ENCODE data around the gene FOXO3. TPM values are rescaled to one million over a fixed set of nuclear protein-coding genes. Genes with fewer than 3 reads are reported as not detected.
"Not testable (repeated sequence)": the region's sequence is repeated elsewhere in the genome, so short reads cannot be mapped to it uniquely, and the experiment has no call there.

The FOXO3 gene
- total RNA-seq, 1 experiment from 2014 or later: 58.8 TPM

DNA sequence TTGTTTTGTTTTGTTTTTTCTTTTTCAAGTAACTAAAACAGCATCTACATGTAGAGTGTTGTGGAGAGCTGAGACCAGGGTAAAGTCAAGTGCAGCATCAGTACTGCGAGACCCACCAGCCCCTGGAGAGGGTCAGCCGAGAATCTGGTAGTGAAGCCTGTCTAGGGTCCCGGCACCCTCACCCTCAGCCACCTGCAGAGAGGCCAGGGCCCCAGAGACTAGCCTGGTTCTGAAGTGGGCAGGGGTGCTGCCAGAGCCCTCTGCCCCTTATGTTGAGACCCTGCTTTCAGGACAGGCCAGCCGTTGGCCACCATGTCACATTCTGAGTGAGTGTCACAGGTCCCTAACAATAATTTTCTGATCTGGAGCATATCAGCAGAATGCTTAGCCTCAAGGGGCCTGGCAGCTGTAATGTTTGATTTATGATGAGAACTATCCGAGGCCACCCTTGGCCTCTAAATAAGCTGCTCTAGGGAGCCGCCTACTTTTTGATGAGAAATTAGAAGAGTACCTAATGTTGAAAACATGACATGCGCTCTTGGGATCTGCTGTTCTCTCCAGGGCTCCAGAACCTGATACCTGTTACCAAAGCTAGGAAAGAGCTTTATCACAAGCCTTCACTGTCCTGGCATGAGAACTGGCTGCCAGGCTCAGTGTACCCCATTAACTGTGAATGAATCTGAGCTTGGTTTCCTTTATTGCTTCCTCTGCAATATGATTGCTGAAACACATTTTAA lies 121.8 kb downstream of the FOXO3 start:
- not testable (repeated sequence) for DNase-seq (ENCODE audit: low read depth)

DNA sequence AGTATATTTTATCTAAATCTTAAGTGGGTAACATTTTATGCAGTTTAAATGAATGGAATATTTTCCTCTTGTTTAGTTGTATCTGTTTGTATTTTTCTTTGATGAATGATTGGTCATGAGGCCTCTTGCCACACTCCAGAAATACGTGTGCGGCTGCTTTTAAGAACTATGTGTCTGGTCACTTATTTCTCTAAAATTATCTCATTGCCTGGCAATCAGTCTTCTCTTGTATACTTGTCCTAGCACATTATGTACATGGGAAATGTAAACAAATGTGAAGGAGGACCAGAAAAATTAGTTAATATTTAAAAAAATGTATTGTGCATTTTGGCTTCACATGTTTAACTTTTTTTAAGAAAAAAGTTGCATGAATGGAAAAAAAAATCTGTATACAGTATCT lies 123.3 kb downstream of the FOXO3 start:
- DNase-seq (ENCODE audit: low read depth): not testable (repeated sequence)

DNA sequence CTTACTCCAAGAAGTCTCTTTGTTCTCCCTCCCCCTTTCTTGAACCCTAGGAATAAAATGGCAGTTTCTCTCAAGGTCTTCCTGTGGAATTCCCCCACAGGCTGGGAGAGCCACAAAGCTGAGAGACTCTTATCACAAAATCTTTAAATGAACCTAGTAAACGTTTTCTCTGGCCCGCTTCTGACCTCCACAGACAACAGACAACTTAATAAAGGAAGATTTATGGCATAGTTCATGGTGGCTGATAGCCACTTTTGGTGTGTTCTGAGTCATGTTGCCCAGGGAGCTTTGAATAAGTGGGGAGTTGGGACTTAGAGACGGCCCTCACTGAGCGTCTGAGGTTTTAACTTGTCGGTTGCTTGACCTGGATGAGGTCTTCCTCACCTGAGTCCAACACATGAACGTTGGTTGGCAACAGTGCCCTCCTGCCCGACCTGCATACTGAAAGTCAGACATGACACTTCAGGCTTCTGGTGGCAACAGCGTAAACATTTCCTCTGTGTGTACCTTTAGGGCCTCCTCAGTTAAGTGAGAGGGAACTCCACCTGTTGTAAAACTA lies 124.1 kb downstream of the FOXO3 start:
- no peak for DNase-seq (ENCODE audit: low read depth)

DNA sequence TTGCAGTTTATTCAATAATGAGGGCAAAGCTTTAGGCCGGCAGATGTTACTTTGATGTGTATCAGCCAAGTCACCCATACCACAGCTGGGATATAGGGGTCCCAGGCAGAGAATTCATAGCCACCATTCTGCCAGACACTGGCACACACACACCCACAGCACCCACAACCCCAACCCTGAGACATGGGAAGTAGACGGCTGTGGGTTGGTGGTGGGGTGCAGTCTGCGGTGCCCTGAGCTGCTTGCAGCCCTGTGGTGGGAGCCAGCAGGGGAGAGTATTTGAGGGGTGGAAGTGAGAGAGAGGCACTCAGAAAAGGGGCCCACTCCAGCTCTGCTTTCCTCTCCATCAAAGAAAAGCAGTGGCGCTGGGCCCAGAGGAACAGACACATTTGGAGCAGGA lies 125.3 kb downstream of the FOXO3 start:
- no peak for DNase-seq (ENCODE audit: low read depth)

DNA sequence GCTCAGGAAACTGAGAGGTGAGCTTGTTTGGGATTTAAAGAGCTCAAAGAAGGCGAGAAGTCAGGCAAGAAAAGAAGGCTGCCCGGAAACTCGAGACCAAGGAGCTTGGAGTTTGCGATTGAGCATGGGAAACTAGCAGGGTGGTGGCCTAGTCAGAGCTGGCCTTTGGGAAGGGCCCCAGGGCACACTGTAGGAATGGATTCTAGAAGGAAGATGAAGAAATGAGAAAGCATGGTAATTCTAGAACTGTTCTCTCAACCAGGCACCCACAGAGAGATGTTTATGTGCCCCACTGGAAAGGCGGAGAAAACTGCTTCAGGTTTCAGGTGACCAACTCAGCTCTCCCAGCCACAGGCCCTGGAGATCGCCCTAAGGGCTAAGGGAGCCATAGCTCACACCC lies 126.2 kb downstream of the FOXO3 start:
- DNase-seq (ENCODE audit: low read depth): no peak

DNA sequence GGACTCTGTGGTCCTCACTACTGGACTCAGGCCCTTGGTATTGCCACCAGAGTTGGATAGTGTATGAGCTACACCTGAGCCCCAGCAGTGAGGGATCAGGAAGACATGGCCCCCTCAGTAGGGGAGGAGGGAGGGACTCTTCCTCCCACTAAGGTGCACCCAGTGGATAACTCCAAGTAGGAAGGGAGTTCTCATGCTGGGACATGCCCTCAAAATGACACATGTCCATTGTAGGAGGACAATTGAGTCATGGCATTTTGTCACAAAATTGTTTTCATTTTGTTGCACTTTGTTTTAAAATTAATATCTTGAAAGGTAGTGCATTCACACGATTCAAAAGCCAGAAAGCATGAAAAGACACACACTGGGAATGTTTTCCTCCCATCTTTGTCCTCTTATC lies 127.2 kb downstream of the FOXO3 start:
- no peak for DNase-seq (ENCODE audit: low read depth)

DNA sequence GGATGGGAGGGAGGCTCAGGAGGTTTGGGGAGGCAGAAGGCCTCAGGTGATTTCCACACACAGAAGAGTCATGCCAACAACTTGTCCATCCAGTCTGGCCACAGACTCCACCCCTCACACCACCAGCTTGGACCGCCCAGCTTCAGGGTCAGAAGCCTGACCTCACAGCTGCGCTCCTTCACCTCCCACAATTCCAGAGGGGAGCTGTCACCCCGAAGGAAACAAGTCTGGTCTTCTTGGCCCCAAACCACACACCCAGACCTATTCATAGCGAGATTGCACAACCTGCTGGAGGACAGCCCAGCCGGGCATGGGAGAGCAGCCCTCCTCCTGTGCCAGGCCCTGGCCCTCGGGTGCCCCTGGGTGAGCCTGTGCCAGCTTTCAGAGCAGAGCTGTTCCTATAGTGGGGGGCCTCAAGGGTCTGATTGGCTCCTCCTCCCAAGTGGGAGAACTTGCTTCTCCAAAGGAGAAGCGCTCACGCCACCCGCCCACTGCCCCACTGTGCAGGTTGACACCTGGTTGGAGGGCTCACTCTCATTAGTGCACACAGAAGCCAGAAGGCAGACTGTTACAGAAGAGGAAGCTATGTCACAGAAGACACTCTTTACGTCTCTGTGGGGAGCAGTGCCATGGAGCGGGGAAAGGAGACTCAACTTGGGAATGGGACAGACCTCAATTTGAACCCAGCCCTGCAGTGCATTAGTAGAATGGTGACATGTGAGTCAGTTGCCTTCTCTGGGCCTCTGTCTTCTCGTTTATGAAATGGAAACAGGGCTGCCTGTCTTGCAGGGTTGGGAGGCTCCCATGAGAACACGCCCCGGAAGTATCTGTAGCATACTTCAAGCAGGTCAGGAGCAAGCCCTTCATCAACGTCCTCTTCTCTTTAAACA lies 128.8 kb downstream of the FOXO3 start:
- peak; percentile 98 for DNase-seq (ENCODE audit: low read depth)

DNA sequence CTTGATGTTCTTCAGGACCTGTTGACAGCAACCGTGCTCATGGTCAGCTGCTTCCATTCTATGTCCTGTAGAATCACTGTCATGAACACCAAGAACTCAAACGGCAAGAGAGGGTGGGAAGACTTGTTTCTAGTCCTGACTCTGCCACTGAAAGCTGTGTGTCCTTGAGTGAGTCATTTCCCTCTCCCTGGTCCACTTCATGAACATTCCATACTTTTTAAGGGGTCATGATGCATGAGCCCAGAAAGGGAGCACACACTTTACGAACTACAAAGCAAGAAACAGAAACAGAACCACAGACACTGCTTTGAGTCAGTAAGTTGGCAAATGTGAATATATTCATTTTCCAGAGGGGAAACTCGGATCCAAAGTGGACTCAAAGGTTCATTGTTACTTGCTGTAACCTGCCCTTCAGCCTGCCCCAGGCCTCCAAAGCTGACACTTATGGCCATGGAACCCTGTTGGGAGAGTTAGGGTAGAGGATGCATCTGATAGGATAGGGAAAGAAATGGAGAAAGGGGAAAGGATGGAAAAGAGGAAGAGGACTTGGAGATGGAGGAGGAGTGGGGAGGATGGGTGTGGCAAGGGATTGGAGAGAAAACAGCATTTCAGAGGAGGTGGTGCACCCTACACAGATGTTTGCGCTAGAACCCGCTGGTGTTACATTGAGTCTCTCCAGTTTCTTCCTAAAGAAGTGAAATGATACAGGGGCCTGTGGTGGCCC lies 129.8 kb downstream of the FOXO3 start:
- DNase-seq (ENCODE audit: low read depth): peak; percentile 47

DNA sequence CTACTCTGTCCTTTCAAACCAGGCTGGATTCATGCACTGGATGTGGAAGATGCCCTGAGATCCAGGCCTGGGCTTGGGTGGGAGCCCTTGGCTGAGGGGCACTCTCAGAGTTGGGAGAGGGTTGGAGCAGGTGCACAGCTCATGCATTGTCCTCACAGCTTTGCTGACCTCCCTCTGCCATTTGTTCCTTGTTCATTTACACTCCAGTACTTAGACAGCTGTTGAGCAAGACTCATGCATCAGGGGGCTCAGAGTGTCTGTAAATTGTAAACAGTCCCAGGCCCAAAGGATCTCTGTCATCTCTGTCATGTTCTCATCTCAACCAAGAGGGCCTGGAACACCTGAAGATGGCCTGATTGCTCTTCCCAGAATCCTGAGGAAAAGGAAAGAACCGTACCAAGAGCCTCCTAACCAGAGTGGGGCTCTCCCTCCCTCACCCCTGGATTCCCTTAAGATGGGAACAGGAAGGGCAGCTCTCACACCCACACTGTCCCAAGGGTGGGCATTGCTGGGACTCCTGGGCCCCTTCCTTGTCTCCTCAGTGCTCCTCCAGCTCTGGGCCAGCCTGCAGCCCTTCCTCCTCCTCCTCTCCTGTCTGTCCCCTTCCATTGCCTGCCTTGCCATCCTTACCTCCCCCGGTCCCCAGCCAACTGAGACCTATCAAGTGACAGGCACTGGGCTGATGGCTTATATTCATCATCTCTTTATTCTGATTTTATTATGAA lies 132.9 kb downstream of the FOXO3 start:
- DNase-seq (ENCODE audit: low read depth): no peak

DNA sequence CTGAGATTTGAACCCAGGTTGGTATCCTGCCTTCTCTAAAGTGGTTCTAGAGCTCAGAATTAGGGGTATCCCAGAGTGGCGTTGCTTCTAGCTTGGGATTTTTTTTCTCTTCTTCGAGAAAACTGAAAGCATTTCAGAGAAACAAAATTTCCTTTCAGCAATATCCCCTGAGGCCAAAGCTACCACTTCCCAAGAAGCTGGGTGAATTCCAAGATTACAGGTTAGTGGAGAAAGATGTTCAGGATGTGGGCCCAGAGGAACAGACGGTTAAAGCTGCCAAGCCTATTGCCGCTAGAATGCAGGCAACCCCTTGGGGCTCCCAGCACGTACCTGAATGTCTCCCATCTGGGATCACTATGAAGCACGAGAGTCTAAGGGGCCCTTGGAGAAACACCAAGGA lies 134.1 kb downstream of the FOXO3 start:
- no peak for DNase-seq (ENCODE audit: low read depth)

DNA sequence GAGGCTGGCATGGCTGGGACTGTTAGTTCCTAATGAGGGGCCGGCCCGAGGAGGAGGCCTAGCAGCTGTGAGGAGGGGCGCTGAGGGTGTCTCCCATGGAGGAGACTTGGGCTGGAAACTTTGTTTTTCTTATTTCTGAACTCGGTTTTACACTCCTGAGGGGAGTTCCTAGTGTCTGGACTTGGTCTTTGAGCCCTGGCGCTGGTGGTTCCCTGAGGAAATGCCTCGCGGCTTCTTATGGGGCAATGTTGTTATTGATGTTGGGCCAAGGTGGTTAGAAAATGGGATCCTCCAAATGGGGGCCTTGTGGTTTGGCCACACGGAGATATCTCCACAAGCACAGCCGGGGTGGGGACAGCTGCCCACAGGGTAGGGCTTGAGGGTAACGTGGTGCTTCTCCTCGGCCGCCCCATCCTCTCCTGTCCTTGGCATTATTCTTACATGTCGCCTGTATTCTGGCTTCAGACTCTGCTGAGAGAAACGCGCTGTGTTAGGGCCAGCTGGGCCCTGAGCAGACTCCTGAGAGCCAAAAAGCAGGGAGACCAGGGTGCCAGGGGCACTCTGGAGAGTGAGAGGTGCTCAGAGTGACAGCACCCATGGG lies 136.9 kb downstream of the FOXO3 start:
- DNase-seq (ENCODE audit: low read depth): peak; percentile 71

DNA sequence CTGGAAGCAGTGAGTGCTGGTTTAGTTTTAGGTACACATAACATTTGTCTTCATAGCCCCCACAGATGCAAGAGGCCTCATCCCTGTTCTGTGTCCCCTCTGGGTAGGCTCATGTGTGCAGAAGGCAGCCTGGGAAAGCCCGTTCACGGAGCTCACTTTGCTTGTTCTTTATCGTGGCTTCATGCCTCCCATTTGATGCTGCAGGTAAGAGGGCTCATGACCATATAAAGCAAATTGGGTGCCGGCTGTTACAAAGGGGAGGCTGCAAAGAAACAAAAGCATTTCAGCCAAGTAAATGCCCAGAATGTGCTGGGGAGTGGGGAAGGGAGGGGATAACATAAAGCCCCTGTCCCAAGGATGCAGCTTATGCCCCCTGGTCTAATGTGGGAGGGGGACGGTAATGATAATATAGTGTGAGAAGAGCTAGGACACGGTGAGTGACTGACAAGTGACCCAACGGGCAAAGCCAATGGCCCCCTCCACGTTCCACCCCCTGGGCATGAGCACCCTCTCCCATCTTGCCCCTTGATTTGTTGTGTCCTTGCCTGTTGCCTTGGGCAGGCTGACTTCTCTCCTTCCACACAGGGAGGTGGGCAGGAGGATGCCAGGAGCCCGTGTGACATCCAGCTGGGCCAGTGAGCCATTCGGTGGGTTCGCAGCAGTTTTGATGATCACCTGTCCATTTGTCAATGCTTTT lies 138.0 kb downstream of the FOXO3 start:
- no peak for DNase-seq (ENCODE audit: low read depth)

DNA sequence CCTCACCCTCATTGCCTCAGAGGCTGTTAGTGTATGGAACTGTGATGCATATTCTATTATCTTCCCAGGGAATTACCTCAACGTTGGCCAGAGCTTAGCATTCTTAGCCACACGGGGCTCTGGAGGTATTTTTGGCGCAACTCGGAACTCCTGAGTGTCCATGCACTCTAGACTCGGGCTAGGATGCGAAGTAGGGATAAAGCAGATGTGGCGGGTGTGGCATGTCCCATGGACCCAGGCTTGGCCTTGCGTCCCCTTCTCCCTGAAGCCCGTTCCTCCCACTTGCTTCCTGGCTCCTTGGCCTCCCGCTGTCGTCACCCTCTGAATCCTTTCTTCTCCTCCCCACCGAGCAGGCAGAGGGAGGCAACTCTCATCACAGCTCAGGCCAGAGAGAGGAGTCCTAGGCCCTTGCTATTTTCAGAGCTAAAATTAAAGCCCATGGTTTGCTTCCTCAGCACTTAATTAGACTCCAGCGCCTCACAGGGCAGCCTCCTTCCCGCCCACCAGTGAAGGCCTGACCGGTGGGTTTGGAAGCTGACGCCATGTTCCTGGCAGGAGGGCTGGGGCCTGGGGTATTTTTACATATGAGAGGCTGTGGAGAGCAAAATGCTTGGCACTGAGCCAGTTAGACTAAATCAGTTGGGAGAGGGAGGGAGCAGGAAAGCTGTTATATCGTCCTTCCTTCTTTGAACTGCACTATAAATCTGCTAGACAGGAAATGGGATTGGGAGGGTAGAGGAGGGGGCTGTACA lies 138.7 kb downstream of the FOXO3 start:
- no peak for DNase-seq (ENCODE audit: low read depth)

DNA sequence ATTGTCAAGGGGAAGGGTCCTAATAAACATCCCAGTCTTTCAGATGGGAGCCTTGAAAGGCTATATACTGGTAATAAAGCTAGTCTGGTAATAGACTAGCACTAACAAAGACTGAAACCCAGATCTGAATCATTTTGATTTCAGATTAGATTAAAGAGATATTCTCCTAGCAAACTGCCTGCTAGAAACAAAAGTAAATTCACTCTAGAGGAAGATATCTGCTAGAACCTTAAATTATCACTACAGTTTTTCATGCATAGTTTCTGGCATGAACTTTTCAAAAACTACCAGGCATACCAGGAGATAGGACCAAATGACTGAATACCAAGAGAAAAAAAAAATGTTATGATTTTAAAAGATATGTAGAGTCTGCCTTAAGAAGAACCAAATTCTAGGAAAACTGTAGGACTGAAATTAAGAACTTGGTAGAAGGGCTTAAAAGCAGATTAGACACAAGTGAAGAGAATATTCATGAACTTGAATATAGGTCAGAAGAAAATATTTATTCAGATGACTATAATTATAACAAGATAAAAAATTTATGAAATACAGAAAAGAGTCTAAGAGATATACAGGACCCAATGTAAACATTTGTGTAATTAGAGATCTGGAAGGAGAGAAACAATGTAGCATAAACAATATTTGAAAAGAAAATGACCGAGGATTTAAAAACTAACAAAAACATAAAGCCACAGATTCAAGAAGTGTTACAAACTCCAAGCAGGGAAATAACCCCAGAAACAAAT lies 141.6 kb downstream of the FOXO3 start:
- DNase-seq (ENCODE audit: low read depth): no peak

DNA sequence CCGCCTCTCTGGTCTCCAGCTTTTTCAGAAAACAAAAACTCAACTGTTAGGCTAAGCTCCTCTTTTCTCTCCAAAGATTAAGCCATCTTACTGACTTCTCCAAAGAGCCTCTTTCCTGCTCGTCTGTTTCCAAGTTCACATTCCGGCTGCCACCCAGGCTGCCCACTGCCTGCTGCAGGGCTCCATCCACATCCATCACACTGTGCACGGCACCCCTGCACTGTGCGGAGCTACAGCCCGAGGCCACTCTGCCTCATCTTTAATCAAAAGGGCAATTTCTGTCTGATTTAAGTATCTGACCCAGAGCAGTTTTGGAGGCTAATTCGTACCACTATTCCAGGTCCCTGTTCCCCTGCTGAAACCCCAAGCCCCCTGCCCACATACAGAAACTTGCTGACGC lies 145.9 kb downstream of the FOXO3 start:
- no peak for DNase-seq (ENCODE audit: low read depth)

DNA sequence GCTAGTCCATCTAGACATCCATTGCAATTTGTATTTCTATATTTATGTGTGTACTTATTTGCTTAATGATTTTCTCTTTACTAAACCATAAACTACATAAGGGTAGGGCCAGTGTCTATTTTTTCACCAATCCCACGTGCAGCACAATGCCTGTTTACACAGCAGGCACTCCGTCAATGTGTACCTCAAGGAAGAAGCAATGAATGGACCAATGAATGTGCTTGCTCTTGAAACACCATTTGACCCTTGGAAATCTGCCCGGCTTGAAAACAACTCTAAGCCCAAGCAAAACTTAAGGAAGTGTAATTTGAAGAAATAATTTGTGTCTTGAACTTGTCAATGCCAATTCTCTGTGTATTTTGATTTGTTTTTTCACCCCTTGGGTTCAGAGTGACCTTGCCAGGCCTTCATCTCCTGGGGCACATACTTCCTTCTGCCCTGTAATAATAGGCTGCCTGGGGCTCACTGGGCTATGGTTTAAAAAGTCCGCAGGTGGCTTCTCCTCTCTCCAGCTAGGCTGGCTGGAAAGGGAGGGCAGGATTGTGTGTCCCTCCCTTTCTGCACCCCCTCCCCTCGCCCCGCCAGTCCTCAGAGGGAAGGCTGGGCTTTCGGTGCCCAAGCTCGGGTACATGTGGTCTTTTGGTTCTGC lies 146.7 kb downstream of the FOXO3 start:
- DNase-seq (ENCODE audit: low read depth): no peak

DNA sequence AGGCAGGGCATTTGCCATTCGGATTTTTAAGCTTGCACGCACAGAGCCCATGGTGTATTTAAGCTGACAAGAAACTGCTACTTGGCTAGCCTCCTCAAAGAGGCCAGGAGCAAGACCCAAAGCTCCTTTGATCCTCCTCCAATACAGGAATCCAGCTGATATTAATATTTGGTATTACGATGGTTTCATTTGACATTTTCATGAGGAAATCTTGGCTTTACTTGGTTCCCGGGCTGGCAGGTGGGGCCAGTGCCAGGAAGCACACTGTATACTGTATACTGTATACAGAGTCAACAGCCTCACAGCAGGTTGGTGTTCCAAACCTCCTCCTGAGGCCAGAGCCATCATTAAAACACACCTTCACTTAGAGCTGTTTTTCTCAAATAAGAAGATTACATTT lies 149.3 kb downstream of the FOXO3 start:
- DNase-seq (ENCODE audit: low read depth): no peak

DNA sequence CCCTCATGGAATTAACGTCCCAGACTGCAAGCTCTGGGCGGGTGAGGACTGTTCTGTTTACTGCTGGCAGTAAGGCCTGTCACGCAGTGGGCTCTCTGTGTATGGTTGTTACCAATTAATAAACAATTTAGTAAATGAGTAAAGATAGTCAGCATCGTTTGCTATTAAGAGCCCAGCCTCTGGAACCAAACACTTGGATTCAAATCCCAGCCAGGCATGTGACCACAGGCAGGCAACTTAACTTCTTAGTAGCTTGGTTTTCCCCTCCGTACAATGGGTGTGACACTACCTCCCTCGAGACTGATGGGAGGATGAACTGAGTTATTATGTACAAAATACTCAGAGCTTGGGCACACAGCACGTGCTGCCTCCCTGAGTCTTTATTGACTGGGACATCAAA lies 149.8 kb downstream of the FOXO3 start:
- no peak for DNase-seq (ENCODE audit: low read depth)

Data from LHCN-M2 (cell line).